H1 (cell line): Measurements from ENCODE around the gene KRCC1. TPM values are rescaled to one million over a fixed set of nuclear protein-coding genes. Genes with fewer than 3 reads are reported as not detected.

Experiments used
- CTCF ChIA-PET: fragments of 300-600 bp; sonication (Branson Sonifier 250); formaldehyde crosslinking; loops from one replicate; lab custom pipeline; 2021; ENCODE audit not compliant: partially characterized antibody; lab: Charles Lee
- POLR2A ChIA-PET: fragments of 300-600 bp; sonication (Branson Sonifier 250); formaldehyde crosslinking; loops from one replicate; lab custom pipeline; 2021; ENCODE audit warnings: inconsistent platforms; ENCODE audit not compliant: partially characterized antibody; lab: Charles Lee
- DNase-seq, 2 experiments: peaks; one replicate each; pipeline versions ENCODE4 v3.0.0 to v3.0.0-alpha.2; 2010 to 2022; ENCODE audit warnings: low spot score in 2 of 2, low read depth in 1 of 2, mixed read lengths in 1 of 2
- FAIRE-seq: peaks from 2 replicates; lab custom pipeline; 2011; peaks lifted over from hg19 to GRCh38; lab: Jason Lieb, UNC
- H2AFZ ChIP-seq: 2 replicates; pipeline ENCODE4 v1.8.1; 2012; ENCODE audit warnings: low read length, inconsistent platforms
- H2AK5ac ChIP-seq: 2 replicates; pipeline ENCODE4 v1.6.1; 2013; ENCODE audit warnings: low read depth, low read length
- H2BK120ac ChIP-seq: replicated peaks from 2 replicates; pipeline ENCODE3; 2013; ENCODE audit warnings: low read depth, low read length, inconsistent platforms
- H2BK12ac ChIP-seq: 2 replicates; pipeline ENCODE4 v1.6.1; 2013; ENCODE audit warnings: low read depth, low read length
- H2BK15ac ChIP-seq: 2 replicates; pipeline ENCODE4 v1.6.1; 2013; ENCODE audit warnings: low read length
- H2BK20ac ChIP-seq: 2 replicates; pipeline ENCODE4 v1.6.1; 2013; ENCODE audit warnings: low read length
- H2BK5ac ChIP-seq: 2 replicates; pipeline ENCODE4 v1.6.1; 2013; ENCODE audit warnings: low read depth, low read length
- H3K14ac ChIP-seq: 2 replicates; pipeline ENCODE4 v1.6.1; 2013; ENCODE audit warnings: inconsistent platforms; ENCODE audit not compliant: insufficient read length
- H3K18ac ChIP-seq: 2 replicates; pipeline ENCODE4 v1.6.1; 2013; ENCODE audit warnings: low read length; ENCODE audit errors: extremely low read depth
- H3K23ac ChIP-seq: 2 replicates; pipeline ENCODE4 v1.6.1; 2013; ENCODE audit warnings: inconsistent platforms; ENCODE audit not compliant: insufficient read length
- H3K23me2 ChIP-seq: 2 replicates; pipeline ENCODE4 v1.6.1; 2013; ENCODE audit warnings: low read depth, low read length
- H3K27ac ChIP-seq: 2 replicates; pipeline ENCODE4 v1.6.1; 2011; ENCODE audit warnings: low read depth, low read length, inconsistent platforms
- H3K27me3 ChIP-seq, 4 experiments: replicated peaks in 1 of 4; 1 replicate in 1 of 4; 2 replicates in 3 of 4; pipeline versions ENCODE4 v1.6.1 to v1.8.1; 2011 to 2013; ENCODE audit warnings: low read length in 3 of 4, mild to moderate bottlenecking in 3 of 4, inconsistent platforms in 2 of 4, mixed read lengths in 2 of 4, moderate library complexity in 1 of 4; ENCODE audit not compliant: control insufficient read depth in 3 of 4, insufficient read depth in 3 of 4; ENCODE audit errors: extremely low read depth in 1 of 4
- H3K36me3 ChIP-seq, 4 experiments: 2 replicates each; pipeline versions ENCODE4 v1.6.1 to v1.8.1; 2011 to 2013; ENCODE audit warnings: mild to moderate bottlenecking in 4 of 4, low read length in 3 of 4, moderate library complexity in 2 of 4, control low read depth in 1 of 4, inconsistent platforms in 1 of 4; ENCODE audit not compliant: insufficient read depth in 4 of 4, control insufficient read depth in 2 of 4
- H3K4ac ChIP-seq: replicated peaks from 2 replicates; pipeline ENCODE3; 2013; ENCODE audit warnings: low read length, low read depth, mixed read lengths, inconsistent platforms; ENCODE audit not compliant: insufficient read length
- H3K4me1 ChIP-seq, 4 experiments: replicated peaks in 1 of 4; 1 replicate in 1 of 4; 2 replicates in 3 of 4; pipeline versions ENCODE4 v1.6.1 to v1.8.1; 2011 to 2013; ENCODE audit warnings: low read length in 3 of 4, inconsistent platforms in 2 of 4, mixed read lengths in 1 of 4; ENCODE audit not compliant: insufficient read depth in 4 of 4, control insufficient read depth in 3 of 4
- H3K4me2 ChIP-seq, 2 experiments: 2 replicates each; pipeline versions ENCODE4 v1.6.1 to v1.8.1; 2011 to 2013; ENCODE audit warnings: low read depth in 2 of 2, low read length in 2 of 2, control low read depth in 1 of 2, inconsistent platforms in 1 of 2, mild to moderate bottlenecking in 1 of 2; ENCODE audit not compliant: insufficient read depth in 1 of 2
- H3K4me3 ChIP-seq, 4 experiments: fragments of 200-600, 300-600 bp in 1 of 4; sonication (generic), shearing (Covaris generic), sonication (Bioruptor Twin) in 1 of 4; 2 replicates each; pipeline versions ENCODE4 v1.5.1 to v1.8.1; 2011 to 2016; ENCODE audit warnings: low read length in 4 of 4, low read depth in 3 of 4, control low read depth in 2 of 4, inconsistent platforms in 2 of 4, mild to moderate bottlenecking in 2 of 4, mixed read lengths in 1 of 4, moderate library complexity in 1 of 4; ENCODE audit not compliant: insufficient read depth in 2 of 4; ENCODE audit errors: extremely low read depth in 1 of 4
- H3K56ac ChIP-seq: replicated peaks from 2 replicates; pipeline ENCODE3; 2013; ENCODE audit warnings: low read depth, mild to moderate bottlenecking, mixed read lengths, low read length, inconsistent platforms; ENCODE audit not compliant: insufficient read length
- H3K79me1 ChIP-seq: 2 replicates; pipeline ENCODE4 v1.6.1; 2013; ENCODE audit warnings: low read depth, low read length, control low read depth
- H3K79me2 ChIP-seq, 2 experiments: 2 replicates each; pipeline versions ENCODE4 v1.6.1 to v1.8.1; 2012 to 2013; ENCODE audit warnings: low read length in 2 of 2, mild to moderate bottlenecking in 2 of 2, inconsistent platforms in 1 of 2; ENCODE audit not compliant: insufficient read depth in 2 of 2, control insufficient read depth in 1 of 2
- H3K9ac ChIP-seq, 4 experiments: replicated peaks in 1 of 4; 1 replicate in 1 of 4; 2 replicates in 3 of 4; pipeline versions ENCODE4 v1.6.1 to v1.8.1; 2011 to 2013; ENCODE audit warnings: low read depth in 3 of 4, low read length in 3 of 4, control low read depth in 2 of 4, mild to moderate bottlenecking in 2 of 4, moderate library complexity in 2 of 4, inconsistent platforms in 1 of 4; ENCODE audit errors: extremely low read depth in 1 of 4
- H3K9me3 ChIP-seq, 2 experiments: 2 replicates each; pipeline versions ENCODE4 v1.6.1 to v1.8.1; 2012 to 2013; ENCODE audit warnings: mild to moderate bottlenecking in 2 of 2, moderate library complexity in 2 of 2, control low read depth in 1 of 2, inconsistent platforms in 1 of 2, low read depth in 1 of 2, low read length in 1 of 2, mixed read lengths in 1 of 2; ENCODE audit not compliant: insufficient read depth in 2 of 2
- H4K20me1 ChIP-seq, 2 experiments: replicated peaks in 1 of 2; 2 replicates each; pipeline versions ENCODE3 to v1.8.1; 2011 to 2013; ENCODE audit warnings: inconsistent platforms in 2 of 2, low read length in 2 of 2, mild to moderate bottlenecking in 1 of 2; ENCODE audit not compliant: insufficient read depth in 2 of 2, control insufficient read depth in 1 of 2
- H4K5ac ChIP-seq: 2 replicates; pipeline ENCODE4 v1.6.1; 2013; ENCODE audit warnings: low read length, low read depth, mixed read lengths, inconsistent platforms; ENCODE audit not compliant: insufficient read length
- H4K8ac ChIP-seq: 2 replicates; pipeline ENCODE4 v1.8.0; 2013; ENCODE audit warnings: mild to moderate bottlenecking, moderate library complexity, low read length, inconsistent platforms; ENCODE audit not compliant: insufficient read depth; ENCODE audit errors: extremely low read depth
- H4K91ac ChIP-seq: replicated peaks from 2 replicates; pipeline ENCODE3; 2013; ENCODE audit warnings: low read length, mixed read lengths, inconsistent platforms; ENCODE audit not compliant: insufficient read length
- CHD2 ChIP-seq: IDR thresholded peaks from 2 replicates; pipeline ENCODE4 v1.6.1; 2012; ENCODE audit warnings: low read length, improper control_type of control experiment
- CTCF ChIP-seq, 3 experiments: IDR thresholded peaks; 1 replicate in 2 of 3; 2 replicates in 1 of 3; pipeline versions ENCODE4 v1.5.1 to v1.6.1; 2011; ENCODE audit warnings: low read length in 3 of 3, mild to moderate bottlenecking in 3 of 3, inconsistent platforms in 2 of 3, low read depth in 1 of 3, moderate library complexity in 1 of 3; ENCODE audit not compliant: insufficient read depth in 1 of 3; ENCODE audit errors: control extremely low read depth in 1 of 3
- EP300 ChIP-seq, 2 experiments: IDR thresholded peaks; 1 replicate in 1 of 2; 2 replicates in 1 of 2; pipeline ENCODE4 v1.6.1; 2011 to 2012; ENCODE audit warnings: low read depth in 2 of 2, low read length in 2 of 2, mild to moderate bottlenecking in 2 of 2, borderline replicate concordance in 1 of 2, inconsistent platforms in 1 of 2, moderate library complexity in 1 of 2
- KDM1A ChIP-seq: fragments of 200-600, 300-600 bp; sonication (generic); IDR thresholded peaks from 2 replicates; pipeline ENCODE4 v1.7.1; 2016; ENCODE audit warnings: mild to moderate bottlenecking, low read length, borderline replicate concordance
- PHF8 ChIP-seq: fragments of 200-600 bp; sonication (generic); conservative IDR thresholded peaks from 2 replicates; pipeline ENCODE4 v1.7.1; 2012; ENCODE audit warnings: low read depth, mild to moderate bottlenecking, inconsistent platforms, low read length, moderate library complexity
- RFX5 ChIP-seq: IDR thresholded peaks from 2 replicates; pipeline ENCODE4 v1.6.1; 2011; ENCODE audit warnings: low read depth, low read length, improper control_type of control experiment, borderline replicate concordance
- RNF2 ChIP-seq: fragments of 200-900, 300-1000 bp; sonication (generic); IDR thresholded peaks from 2 replicates; pipeline ENCODE4 v1.7.1; 2016; ENCODE audit warnings: borderline replicate concordance, low read depth, mild to moderate bottlenecking, antibody characterized with exemption, low read length; ENCODE audit not compliant: poor library complexity, severe bottlenecking; ENCODE audit errors: missing control alignments
- SP1 ChIP-seq: IDR thresholded peaks from 2 replicates; pipeline ENCODE4 v1.6.1; 2011; ENCODE audit warnings: low read depth, low read length
- SP4 ChIP-seq: IDR thresholded peaks from 2 replicates; pipeline ENCODE4 v1.6.1; 2012; ENCODE audit warnings: low read length, inconsistent platforms
- SRF ChIP-seq: IDR thresholded peaks from 2 replicates; pipeline ENCODE4 v1.6.1; 2011; ENCODE audit warnings: mild to moderate bottlenecking, low read depth, low read length, moderate library complexity
- SUZ12 ChIP-seq: fragments of 200-600 bp; sonication (generic); IDR thresholded peaks from 2 replicates; pipeline ENCODE4 v1.6.1; 2012; ENCODE audit warnings: mild to moderate bottlenecking, inconsistent platforms, low read length, moderate library complexity, mixed read lengths
- WGBS, 2 experiments: shearing (Covaris generic) in 1 of 2; methylation state at CpG; one replicate each; pipeline versions ENCODE4 v1.1.6 to v1.1.7; 2013 to 2015; ENCODE audit warnings: low lambda C conversion rate in 2 of 2, mixed read lengths in 2 of 2, inconsistent platforms in 1 of 2, low coverage in 1 of 2, missing lambda C conversion rate in 1 of 2; ENCODE audit not compliant: insufficient replicate concordance in 2 of 2, insufficient coverage in 1 of 2, insufficient read length in 1 of 2; ENCODE audit errors: extremely low coverage in 1 of 2, missing lambda C conversion rate in 1 of 2; 5-methylcytosine and 5-hydroxymethylcytosine counted together
- polyA plus RNA-seq, 7 experiments: library from polyadenylated mRNA; depleted of rRNA in 3 of 7; stranded (reverse) in 5 of 7; unstranded in 2 of 7; fragments of >200 nt in 5 of 7; fragments of 200-250 nt in 2 of 7; gene quantifications; 1 replicate in 5 of 7; 2 replicates in 1 of 7; 4 replicates in 1 of 7; pipeline versions ENCODE4 v1.2.1 to v1.2.3, GENCODE V29; 2011 to 2013; ENCODE audit warnings: missing spikeins in 2 of 7, mixed read lengths in 2 of 7
- total RNA-seq: library from RNA; stranded (reverse); fragmentation: NEBNext Ultra II Directional; extraction: Animal tissue kit (Norgen Biotek cat#: 25700); gene quantifications from 2 replicates; pipeline ENCODE4 v1.2.1, GENCODE V29; 2021

The KRCC1 gene
- total and polyA plus RNA-seq, 2 of the 8 experiments (the other 6 are each of a cell fraction or from before 2014, with no cell fraction given), result 5.1 to 8.5 TPM

DNA sequence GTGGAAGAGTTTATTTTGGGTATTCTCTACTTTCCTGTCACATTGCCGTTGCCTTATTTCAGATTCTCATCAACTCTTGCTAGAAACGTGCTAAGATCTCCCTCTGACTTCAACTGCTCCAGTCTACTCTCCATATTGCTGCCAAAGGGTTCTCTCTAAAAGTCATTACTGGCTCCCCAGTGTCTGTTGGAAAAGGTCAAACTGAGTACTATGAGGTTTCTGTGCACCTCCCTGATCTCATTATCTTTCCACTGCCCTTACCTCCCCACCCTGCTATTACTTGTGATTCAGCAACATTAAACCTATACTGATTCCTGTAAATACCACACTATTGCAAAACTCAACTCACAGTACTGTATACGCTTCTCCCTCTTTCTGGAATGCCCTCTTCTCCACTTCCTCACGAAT is 1.9 kb upstream of the KRCC1 start:
- Histone ChIP-seq H3K9ac (no peak overlapping the region), H3K27ac (no peak overlapping the region), H3K23ac (no peak overlapping the region), H3K4me3 (no peak overlapping the region), H3K79me1 (0 out of 2 replicates have a peak, but pooled peaks cover 3% of the 10 kb centered on the region), H4K5ac (no peak overlapping the region), H2BK15ac (no peak overlapping the region), H2AK5ac (no peak overlapping the region), H3K18ac (no peak overlapping the region), H3K27me3 (no peaks in the 10 kb centered on the region), H3K9me3 (no peaks in the 10 kb centered on the region), H3K4me2 (no peak overlapping the region), H4K91ac (no peak overlapping the region), H2BK120ac (no peak overlapping the region), H3K14ac (no peak overlapping the region), H3K23me2 (no peaks in the 10 kb centered on the region; the same call in 1 of the 2 replicates), H3K4me1 (peaks cover 0 to 12% (median 4%) of the 10 kb centered on the region in 4 experiments; a peak in 5 of 7 replicates), H4K20me1 (peaks cover 0 to 4% of the 10 kb centered on the region in 2 experiments), H2BK20ac (no peak overlapping the region), H3K4ac (no peak overlapping the region), H2AFZ (no peak overlapping the region), H3K79me2 (peaks cover 4 to 24% of the 10 kb centered on the region in 2 experiments; a peak in 3 of 4 replicates), H4K8ac (no peak overlapping the region), H3K56ac (no peak overlapping the region), H2BK12ac (no peak overlapping the region), H2BK5ac (no peak overlapping the region), H3K36me3 (peaks cover 0 to 12% (median 0%) of the 10 kb centered on the region in 4 experiments; a peak in 1 of 8 replicates)
- ChIA-PET CTCF (no interaction called here), POLR2A (no interaction called here)
- WGBS, 2 experiments, result 74 to 100% methylated on average over 1 to 4 of the region's 4 CpGs
- no peak for DNase-seq
- FAIRE-seq, result no peak
- TF ChIP-seq SP4 (no peak), RNF2 (no peak), KDM1A (no peak), EP300 (IDR thresholded peaks at IDR 0.05; ENCODE audit: borderline replicate concordance in 1 of 2, low read depth in 2 of 2, low read length in 2 of 2) (no peak), RFX5 (no peak), SP1 (no peak), CTCF (IDR thresholded peaks at IDR 0.05; ENCODE audit: control extremely low read depth in 1 of 3, insufficient read depth in 1 of 3, low read depth in 1 of 3, low read length in 3 of 3) (no peak), SRF (no peak), SUZ12 (no peak), CHD2 (no peak), PHF8 (no peak)
